ENCODE results near the gene WRAP73. TPM values are rescaled to one million over a fixed set of nuclear protein-coding genes. Genes with fewer than 3 reads are reported as not detected.

Gene WRAP73
- 10 to 100 TPM; 16.4 to 19.5 (median 17.0) TPM for polyA plus RNA-seq (ENCODE audit: insufficient read length in 3 of 3)

- peak; percentile 78 to 85 (median 82) for DNase-seq (ENCODE audit: low read depth in 3 of 3, low spot score in 2 of 3)
These were observed at the start of gene WRAP73 for GRCh38 chr1:3649342-3650247. WRAP73 (minus strand) TSS chr1:3650103; CDS start chr1:3649999, 104 bp downstream.

GRCh38 chr1:3699596-3699995 lies 49.7 kb upstream of the WRAP73 start:
- DNase-seq (ENCODE audit: low read depth in 3 of 3, low spot score in 2 of 3), result no peak

GRCh38 chr1:3698660-3699408 lies 48.9 kb upstream of the WRAP73 start:
- DNase-seq (ENCODE audit: low read depth in 3 of 3, low spot score in 2 of 3), result no peak

- DNase-seq (ENCODE audit: low read depth in 3 of 3, low spot score in 2 of 3), result no peak
These were observed 47.9 kb upstream of the WRAP73 start for GRCh38 chr1:3697810-3698209.

GRCh38 chr1:3697104-3697503 lies 47.2 kb upstream of the WRAP73 start:
- no peak for DNase-seq (ENCODE audit: low read depth in 3 of 3, low spot score in 2 of 3)

- DNase-seq (ENCODE audit: low read depth in 3 of 3, low spot score in 2 of 3), result no peak
These were observed 46.8 kb upstream of the WRAP73 start for GRCh38 chr1:3696689-3697088.

- no peak for DNase-seq (ENCODE audit: low read depth in 3 of 3, low spot score in 2 of 3)
These were observed 45.7 kb upstream of the WRAP73 start for GRCh38 chr1:3695326-3696217.

- no peak for DNase-seq (ENCODE audit: low read depth in 3 of 3, low spot score in 2 of 3)
These were observed 43.4 kb upstream of the WRAP73 start for GRCh38 chr1:3693321-3693720.

GRCh38 chr1:3692598-3692997 lies 42.7 kb upstream of the WRAP73 start:
- no peak for DNase-seq (ENCODE audit: low read depth in 3 of 3, low spot score in 2 of 3)

- no peak for DNase-seq (ENCODE audit: low read depth in 3 of 3, low spot score in 2 of 3)
These were observed 41.7 kb upstream of the WRAP73 start for GRCh38 chr1:3691421-3692204.

GRCh38 chr1:3690282-3691065 lies 40.6 kb upstream of the WRAP73 start:
- no peak for DNase-seq (ENCODE audit: low read depth in 3 of 3, low spot score in 2 of 3)

GRCh38 chr1:3689138-3689750 lies 39.3 kb upstream of the WRAP73 start:
- no peak for DNase-seq (ENCODE audit: low read depth in 3 of 3, low spot score in 2 of 3)

GRCh38 chr1:3688356-3689137 lies 38.6 kb upstream of the WRAP73 start:
- DNase-seq (ENCODE audit: low read depth in 3 of 3, low spot score in 2 of 3), result no peak

- no peak for DNase-seq (ENCODE audit: low read depth in 3 of 3, low spot score in 2 of 3)
These were observed 37.6 kb upstream of the WRAP73 start for GRCh38 chr1:3687504-3687903.

GRCh38 chr1:3685906-3686305 lies 36.0 kb upstream of the WRAP73 start:
- DNase-seq (ENCODE audit: low read depth in 3 of 3, low spot score in 2 of 3), result no peak

- no peak for DNase-seq (ENCODE audit: low read depth in 3 of 3, low spot score in 2 of 3)
These were observed 35.3 kb upstream of the WRAP73 start for GRCh38 chr1:3685222-3685621.

- DNase-seq (ENCODE audit: low read depth in 3 of 3, low spot score in 2 of 3), result no peak
These were observed 34.1 kb upstream of the WRAP73 start for GRCh38 chr1:3683992-3684391.

- no peak for DNase-seq (ENCODE audit: low read depth in 3 of 3, low spot score in 2 of 3)
These were observed 33.3 kb upstream of the WRAP73 start for GRCh38 chr1:3683197-3683596.
